ENCODE results near the gene GABRR2. TPM values are rescaled to one million over a fixed set of nuclear protein-coding genes. Genes with fewer than 3 reads are reported as not detected.

Gene GABRR2
- total and polyA plus RNA-seq, 2 of the 4 experiments (the other 2 are of a cell fraction), result 0.26 TPM; not detected in 1

DNA sequence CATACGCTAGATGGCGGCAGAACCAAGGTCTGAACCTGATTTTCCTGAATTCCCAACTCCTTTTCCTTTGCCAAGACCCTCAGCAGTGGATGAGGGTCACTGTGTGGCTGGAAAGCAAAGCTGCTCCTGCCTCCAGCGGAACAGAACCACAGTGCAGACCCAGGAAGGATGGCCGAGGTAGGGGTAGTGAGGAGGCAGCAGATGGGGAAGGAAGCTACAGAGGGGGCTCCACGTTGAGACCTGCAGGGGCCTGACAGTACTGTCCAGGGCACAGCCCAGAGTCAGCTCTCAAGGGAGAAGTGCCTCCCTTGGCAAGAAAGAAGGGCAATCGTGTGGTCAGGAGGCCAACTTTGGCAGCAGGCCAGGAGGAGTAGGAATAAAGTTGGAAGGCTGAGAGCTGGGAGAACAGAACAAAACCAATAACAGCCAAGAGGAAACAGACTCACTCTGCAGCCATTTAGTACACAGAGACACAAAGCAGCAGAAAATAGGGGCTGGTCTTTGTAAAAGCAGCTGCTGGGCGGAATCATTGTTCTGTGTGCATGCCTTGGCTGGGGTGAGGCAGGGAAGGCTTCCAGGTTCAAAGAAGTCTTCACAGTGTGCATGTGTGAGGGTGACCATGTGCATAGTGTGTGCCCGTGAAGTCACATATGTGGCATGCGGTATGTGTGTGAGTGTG lies 3.1 kb downstream of the GABRR2 start:
- H3K9me1 ChIP-seq (ENCODE audit: insufficient read depth, low read length), result peaks cover 8% of the 10 kb centered on the region; the same call in 1 of the 2 replicates
- H4K5ac ChIP-seq (ENCODE audit: low read depth, low read length), result no peak overlapping the region
- no peak overlapping the region for H3K4me3 ChIP-seq (ENCODE audit: insufficient read depth, low read depth, low read length)
- peaks cover 17% of the 10 kb centered on the region; the same call in 1 of the 2 replicates for H4K20me1 ChIP-seq (ENCODE audit: insufficient read depth, low read length)
- intact Hi-C loops (cut with micrococcal nuclease), result loop anchor here (1.0 kb wide), 2 partner anchors 57 to 298 kb away; no protein-coding TSS in a partner anchor
- H3K9me3 ChIP-seq (ENCODE audit: control insufficient read depth, insufficient read depth, low read length), result no peaks in the 10 kb centered on the region
- ChIA-PET CTCF (interaction anchor here (0.9 to 1.7 kb wide), 6 partner anchors 9 to 57 kb away, joined by 3 to 6 read pairs (median 4); no protein-coding TSS in a partner anchor), POLR2A (ENCODE audit: unreplicated experiment) (interaction anchor here (0.6 kb wide), 1 partner anchor 9 kb away, joined by 4 read pairs; no protein-coding TSS in a partner anchor)
- H3K18ac ChIP-seq (ENCODE audit: low read depth, low read length), result no peak overlapping the region
- H2BK5ac ChIP-seq (ENCODE audit: low read depth, low read length, poor library complexity, severe bottlenecking), result no peak overlapping the region
- H2BK120ac ChIP-seq (ENCODE audit: low read depth, low read length), result no peak overlapping the region
- DNase-seq, result peak; percentile 54
- dilution Hi-C loops (cut with HindIII; ENCODE audit: low sequenced_read_pairs, unreplicated experiment), result no loop called here
- ATAC-seq (ENCODE audit: low read depth), result peak; percentile 46
- peaks cover 5% of the 10 kb centered on the region for H3K36me3 ChIP-seq (ENCODE audit: control insufficient read depth, insufficient read depth, low read length)
- H3K27ac ChIP-seq (ENCODE audit: insufficient read depth, low read length), result no peak overlapping the region
- no peaks in the 10 kb centered on the region for H3K79me1 ChIP-seq (ENCODE audit: low read depth in 1 of 2, low read length in 2 of 2)
- in situ Hi-C loops (cut with MboI; ENCODE audit: low sequenced_read_pairs), result no loop called here
- BruUV-seq (replicated peaks), result no TSS peak
- H3K56ac ChIP-seq (ENCODE audit: extremely low read depth, insufficient read depth, low read length), result no peak overlapping the region
- no peak overlapping the region for H2BK15ac ChIP-seq (ENCODE audit: low read depth, low read length)
- H2AK9ac ChIP-seq (replicated peaks; ENCODE audit: low read depth, low read length, poor library complexity), result peak overlapping the region; percentile 61
- H3K27me3 ChIP-seq (ENCODE audit: control insufficient read depth, insufficient read depth, low read length), result peaks cover 11% of the 10 kb centered on the region
- 71% methylated on average over 3 of the region's 9 CpGs; no CpG with 5 or more reads in 1 of the 2 experiments for WGBS, 2 experiments (ENCODE audit: extremely low coverage in 2 of 2, insufficient read length in 1 of 2)
- H3K4me1 ChIP-seq (ENCODE audit: control insufficient read depth, insufficient read depth, low read length), result peaks cover 6% of the 10 kb centered on the region; the same call in 1 of the 2 replicates
- no peak overlapping the region for H4K91ac ChIP-seq (ENCODE audit: insufficient read depth, low read depth, low read length)
- H2AK5ac ChIP-seq (ENCODE audit: low read depth, low read length), result peak overlapping the region; percentile 71; the same call in 1 of the 2 replicates
- H2BK20ac ChIP-seq (ENCODE audit: low read depth, low read length), result no peak overlapping the region
- H3K23ac ChIP-seq (ENCODE audit: low read depth, low read length), result no peak overlapping the region
- H2AFZ ChIP-seq (replicated peaks; ENCODE audit: low read length, poor library complexity), result peak overlapping the region; percentile 53
- no peak overlapping the region for H3K14ac ChIP-seq (replicated peaks; ENCODE audit: low read depth, low read length)
- no peak overlapping the region for H3K4ac ChIP-seq (ENCODE audit: low read depth, low read length)
- no peak overlapping the region for H4K8ac ChIP-seq (ENCODE audit: low read depth in 2 of 2, low read length in 2 of 2)
- H3K9ac ChIP-seq (ENCODE audit: low read depth, low read length), result no peak overlapping the region
- H3K4me2 ChIP-seq (ENCODE audit: low read depth, low read length), result no peak overlapping the region
- no peak for TF ChIP-seq MXI1 (IDR thresholded peaks at IDR 0.05; ENCODE audit: borderline replicate concordance, low read depth, low read length)
- no peak for TF ChIP-seq RCOR1 (IDR thresholded peaks at IDR 0.05; ENCODE audit: insufficient replicate concordance, low read length)
- TF ChIP-seq, protein P1, sequence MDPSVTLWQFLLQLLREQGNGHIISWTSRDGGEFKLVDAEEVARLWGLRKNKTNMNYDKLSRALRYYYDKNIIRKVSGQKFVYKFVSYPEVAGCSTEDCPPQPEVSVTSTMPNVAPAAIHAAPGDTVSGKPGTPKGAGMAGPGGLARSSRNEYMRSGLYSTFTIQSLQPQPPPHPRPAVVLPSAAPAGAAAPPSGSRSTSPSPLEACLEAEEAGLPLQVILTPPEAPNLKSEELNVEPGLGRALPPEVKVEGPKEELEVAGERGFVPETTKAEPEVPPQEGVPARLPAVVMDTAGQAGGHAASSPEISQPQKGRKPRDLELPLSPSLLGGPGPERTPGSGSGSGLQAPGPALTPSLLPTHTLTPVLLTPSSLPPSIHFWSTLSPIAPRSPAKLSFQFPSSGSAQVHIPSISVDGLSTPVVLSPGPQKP (IDR thresholded peaks at IDR 0.05; ENCODE audit: borderline replicate concordance, low read depth, low read length), result no peak
- TF ChIP-seq POLR2A (IDR thresholded peaks at IDR 0.05; ENCODE audit: low read depth, low read length), result no peak
- TF ChIP-seq, protein P2, sequence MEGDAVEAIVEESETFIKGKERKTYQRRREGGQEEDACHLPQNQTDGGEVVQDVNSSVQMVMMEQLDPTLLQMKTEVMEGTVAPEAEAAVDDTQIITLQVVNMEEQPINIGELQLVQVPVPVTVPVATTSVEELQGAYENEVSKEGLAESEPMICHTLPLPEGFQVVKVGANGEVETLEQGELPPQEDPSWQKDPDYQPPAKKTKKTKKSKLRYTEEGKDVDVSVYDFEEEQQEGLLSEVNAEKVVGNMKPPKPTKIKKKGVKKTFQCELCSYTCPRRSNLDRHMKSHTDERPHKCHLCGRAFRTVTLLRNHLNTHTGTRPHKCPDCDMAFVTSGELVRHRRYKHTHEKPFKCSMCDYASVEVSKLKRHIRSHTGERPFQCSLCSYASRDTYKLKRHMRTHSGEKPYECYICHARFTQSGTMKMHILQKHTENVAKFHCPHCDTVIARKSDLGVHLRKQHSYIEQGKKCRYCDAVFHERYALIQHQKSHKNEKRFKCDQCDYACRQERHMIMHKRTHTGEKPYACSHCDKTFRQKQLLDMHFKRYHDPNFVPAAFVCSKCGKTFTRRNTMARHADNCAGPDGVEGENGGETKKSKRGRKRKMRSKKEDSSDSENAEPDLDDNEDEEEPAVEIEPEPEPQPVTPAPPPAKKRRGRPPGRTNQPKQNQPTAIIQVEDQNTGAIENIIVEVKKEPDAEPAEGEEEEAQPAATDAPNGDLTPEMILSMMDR (conservative IDR thresholded peaks at IDR 0.05; ENCODE audit: low read depth, low read length), result peak; percentile 37
- no peak for TF ChIP-seq SMC3 (IDR thresholded peaks at IDR 0.05; ENCODE audit: low read depth, low read length)
- TF ChIP-seq BHLHE40 (IDR thresholded peaks at IDR 0.05; ENCODE audit: low read depth, low read length), result no peak
- no peak for TF ChIP-seq CHD1 (IDR thresholded peaks at IDR 0.05; ENCODE audit: low read depth, low read length)
- TF ChIP-seq NFE2L2 (IDR thresholded peaks at IDR 0.05; ENCODE audit: low read depth, low read length), result no peak
- TF ChIP-seq MAZ (IDR thresholded peaks at IDR 0.05; ENCODE audit: borderline replicate concordance, low read depth, low read length), result no peak
- TF ChIP-seq FOS (IDR thresholded peaks at IDR 0.05; ENCODE audit: low read depth, low read length), result no peak
- TF ChIP-seq MAFK (IDR thresholded peaks at IDR 0.05; ENCODE audit: low read depth, low read length), result no peak
- TF ChIP-seq, protein P3, sequence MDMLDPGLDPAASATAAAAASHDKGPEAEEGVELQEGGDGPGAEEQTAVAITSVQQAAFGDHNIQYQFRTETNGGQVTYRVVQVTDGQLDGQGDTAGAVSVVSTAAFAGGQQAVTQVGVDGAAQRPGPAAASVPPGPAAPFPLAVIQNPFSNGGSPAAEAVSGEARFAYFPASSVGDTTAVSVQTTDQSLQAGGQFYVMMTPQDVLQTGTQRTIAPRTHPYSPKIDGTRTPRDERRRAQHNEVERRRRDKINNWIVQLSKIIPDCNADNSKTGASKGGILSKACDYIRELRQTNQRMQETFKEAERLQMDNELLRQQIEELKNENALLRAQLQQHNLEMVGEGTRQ (IDR thresholded peaks at IDR 0.05; ENCODE audit: low read depth, low read length), result no peak
- peak; percentile 45 for TF ChIP-seq RAD21 (IDR thresholded peaks at IDR 0.05; ENCODE audit: low read length)
- TF ChIP-seq RFX5 (IDR thresholded peaks at IDR 0.05; ENCODE audit: low read depth, low read length), result no peak

Measured in IMR-90 (cell line).